ENCODE results near the gene ZSWIM4.

- TF ChIP-seq MAX (IDR thresholded peaks at IDR 0.05; ENCODE audit: low read depth, low read length) (no peak), CTCF (IDR thresholded peaks at IDR 0.05; ENCODE audit: low read depth, low read length) (no peak), POLR2A (IDR thresholded peaks at IDR 0.05; ENCODE audit: extremely low read depth, insufficient read length) (no peak)
Measured at GRCh38 chr19:13812544-13812943, 17.3 kb downstream of the ZSWIM4 start.
